Hematopoietic multipotent progenitor cell treated with erythropoietin and hydrocortisone succinate and interleukin-3 and kit ligand, for 15 days (in vitro differentiated cells): ENCODE results near the gene SLC48A1.
"Not testable (repeated sequence)": the region's sequence is repeated elsewhere in the genome, so short reads cannot be mapped to it uniquely, and the experiment has no call there.

ENCODE experiments used
- DNase-seq: peaks from one replicate; pipeline ENCODE4 v3.0.0-alpha.2; 2015; ENCODE audit warnings: low spot score

SLC48A1 gene

GRCh38 chr12:47811581-47812484 lies 38.8 kb downstream of the SLC48A1 start:
- no peak for DNase-seq

GRCh38 chr12:47812797-47813510 lies 39.9 kb downstream of the SLC48A1 start:
- peak; percentile 50 for DNase-seq

DNA sequence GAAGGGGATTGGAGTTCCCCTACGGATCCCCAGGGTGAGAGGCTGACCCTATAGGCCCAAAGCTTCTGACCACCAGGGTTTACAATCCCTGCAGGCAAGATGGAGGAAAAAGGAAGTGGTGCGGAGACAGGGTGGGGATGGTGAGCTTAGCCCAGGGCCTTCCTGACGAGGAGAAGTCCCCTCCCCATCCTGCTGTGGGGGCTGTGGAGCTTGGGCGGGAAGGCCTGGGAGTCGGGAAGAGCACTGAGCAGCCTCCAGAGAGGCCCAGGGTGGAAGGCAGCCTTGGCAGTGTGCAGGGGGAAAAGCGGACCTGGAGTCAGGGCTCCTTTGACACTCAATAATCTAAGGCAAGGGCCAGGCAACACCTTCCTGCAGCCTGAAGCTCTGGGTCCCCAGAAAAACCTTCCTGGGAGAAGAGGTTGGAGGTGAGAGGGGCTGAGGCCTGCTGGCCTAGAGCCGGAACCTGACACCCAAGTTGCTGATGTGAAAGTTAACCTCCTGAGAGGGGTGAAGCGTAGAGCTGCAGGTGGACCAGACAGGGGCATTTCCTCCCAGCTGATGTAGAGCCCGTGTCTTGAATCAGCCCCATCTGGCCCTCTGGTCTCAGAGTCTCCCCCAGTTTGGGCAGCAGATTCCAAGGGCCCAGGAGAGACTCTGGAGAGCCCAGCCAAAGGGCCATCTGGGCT lies 40.6 kb downstream of the SLC48A1 start:
- DNase-seq: no peak

- DNase-seq: no peak
Measured at GRCh38 chr12:47814539-47815170, 41.6 kb downstream of the SLC48A1 start.

DNA sequence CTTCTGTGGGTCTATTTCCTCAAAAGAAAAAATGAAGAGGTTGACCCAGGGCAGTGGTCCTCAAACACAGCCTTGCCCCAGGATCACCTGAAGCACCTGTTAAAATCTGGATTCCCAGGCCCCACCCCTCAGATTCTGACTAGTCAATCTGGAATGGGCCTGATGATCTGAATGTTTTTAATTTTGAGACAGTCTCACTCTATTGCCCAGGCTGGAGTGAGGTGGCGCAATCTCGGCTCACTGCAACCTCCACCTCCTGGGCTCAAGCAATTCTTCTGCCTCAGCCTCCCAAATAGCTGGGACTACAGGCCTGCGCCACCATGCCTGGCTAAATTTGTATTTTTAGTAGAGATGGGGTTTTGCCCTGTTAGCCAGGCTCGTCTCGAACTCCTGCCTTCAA lies 42.4 kb downstream of the SLC48A1 start:
- not testable (repeated sequence) for DNase-seq

DNA sequence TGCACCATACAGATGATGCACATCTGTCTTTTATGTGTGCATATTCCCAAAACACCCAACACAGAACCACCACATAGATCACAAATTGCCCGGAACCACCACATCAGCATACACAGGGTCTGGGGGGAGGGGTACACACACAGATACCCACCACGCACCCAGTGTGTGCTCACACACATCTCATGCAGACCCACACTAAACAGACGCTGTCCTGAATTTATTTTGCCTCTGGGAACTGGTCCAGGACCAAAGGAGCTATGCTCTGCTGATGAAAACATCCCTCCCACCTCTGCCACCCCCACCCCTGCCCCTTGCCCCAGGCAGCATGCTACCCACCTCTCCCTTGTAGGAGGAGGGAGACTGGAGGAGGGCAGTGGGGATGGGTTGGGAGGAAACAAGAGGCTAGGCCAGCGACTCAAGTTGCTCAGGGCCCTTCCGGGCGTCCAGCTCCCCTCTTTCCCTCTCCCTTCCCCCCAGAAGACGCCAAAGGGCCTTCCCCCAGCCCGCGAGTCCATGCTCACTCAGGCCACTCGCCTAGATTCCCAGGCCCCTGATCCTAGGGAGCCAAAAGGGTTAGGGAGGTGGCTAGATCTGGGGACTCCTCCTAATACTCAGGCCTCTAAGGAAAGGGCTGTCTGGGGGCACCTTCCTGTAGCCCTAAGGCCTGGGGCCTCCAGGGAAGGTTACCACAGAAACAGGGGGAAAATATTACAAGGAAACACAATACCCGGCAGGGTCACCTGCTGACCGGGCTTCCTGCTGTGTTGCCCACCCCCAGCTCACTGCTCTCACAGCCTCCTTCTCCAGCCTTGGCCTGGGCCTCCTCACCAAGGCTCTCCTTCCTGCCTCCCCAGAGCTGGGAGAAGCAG lies 43.6 kb downstream of the SLC48A1 start:
- DNase-seq: no peak

GRCh38 chr12:47817272-47818006 lies 44.4 kb downstream of the SLC48A1 start:
- no peak for DNase-seq

DNA sequence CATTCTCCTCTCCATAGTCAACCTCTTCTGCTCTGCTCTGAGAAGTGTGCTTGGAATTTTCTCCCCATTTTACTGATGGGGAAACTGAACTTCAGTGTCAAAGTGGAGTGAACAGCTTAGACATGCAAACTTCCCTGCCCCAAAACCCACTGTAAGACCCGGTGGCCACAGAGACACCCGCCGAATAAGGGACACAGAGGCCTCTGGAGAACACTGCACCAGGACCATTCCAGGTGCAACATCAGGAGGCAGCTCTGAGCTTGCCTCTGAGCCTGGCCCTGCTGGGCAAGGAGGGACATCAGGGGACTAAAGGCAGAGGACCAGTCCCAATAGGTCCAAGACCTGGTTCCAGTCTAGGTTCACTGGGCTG lies 45.0 kb downstream of the SLC48A1 start:
- DNase-seq: no peak

- DNase-seq: no peak
Measured at GRCh38 chr12:47818467-47819137, 45.6 kb downstream of the SLC48A1 start.

- DNase-seq: no peak
Measured at GRCh38 chr12:47819138-47819895, 46.3 kb downstream of the SLC48A1 start.

DNA sequence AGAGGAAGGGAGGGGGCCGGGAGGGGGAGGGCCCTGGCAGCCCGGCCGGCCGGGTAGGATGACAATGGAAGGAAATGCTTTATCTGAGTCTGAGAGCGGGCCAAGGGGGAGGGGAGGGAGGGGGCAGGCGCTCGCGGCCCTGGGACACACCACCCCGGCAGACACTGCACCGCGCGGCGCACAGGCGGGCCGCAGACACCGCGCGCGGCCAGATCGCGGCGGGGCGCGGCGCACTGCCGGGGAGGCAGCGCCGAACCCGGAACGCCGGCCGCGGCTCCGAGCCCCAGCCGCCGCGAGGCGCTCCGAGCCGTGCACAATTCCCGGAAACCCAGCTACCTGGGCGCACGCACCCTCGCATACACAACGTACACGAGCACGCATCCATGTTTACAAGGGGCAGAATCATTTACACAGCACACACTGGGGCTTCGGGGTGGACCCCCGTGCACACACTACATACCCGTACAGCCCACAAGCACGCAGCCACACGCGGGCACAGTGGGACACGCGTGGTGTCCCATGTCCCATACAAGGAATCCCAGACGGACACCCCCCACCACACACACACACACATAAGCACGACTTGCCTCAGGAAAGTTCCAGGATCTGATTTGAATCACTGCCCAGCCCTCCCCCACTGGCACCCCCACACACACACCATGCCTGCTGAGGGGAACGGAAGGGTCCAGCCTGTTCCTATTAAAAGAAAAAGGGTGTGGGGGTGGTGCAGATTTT lies 47.0 kb downstream of the SLC48A1 start, which contains the start of gene HDAC7:
TSS of gene HDAC7 (minus strand) at position 8 of the 735 bp plus-strand sequence. CDS start 118 bp downstream, outside the sequence.
- DNase-seq: peak; percentile 42

DNA sequence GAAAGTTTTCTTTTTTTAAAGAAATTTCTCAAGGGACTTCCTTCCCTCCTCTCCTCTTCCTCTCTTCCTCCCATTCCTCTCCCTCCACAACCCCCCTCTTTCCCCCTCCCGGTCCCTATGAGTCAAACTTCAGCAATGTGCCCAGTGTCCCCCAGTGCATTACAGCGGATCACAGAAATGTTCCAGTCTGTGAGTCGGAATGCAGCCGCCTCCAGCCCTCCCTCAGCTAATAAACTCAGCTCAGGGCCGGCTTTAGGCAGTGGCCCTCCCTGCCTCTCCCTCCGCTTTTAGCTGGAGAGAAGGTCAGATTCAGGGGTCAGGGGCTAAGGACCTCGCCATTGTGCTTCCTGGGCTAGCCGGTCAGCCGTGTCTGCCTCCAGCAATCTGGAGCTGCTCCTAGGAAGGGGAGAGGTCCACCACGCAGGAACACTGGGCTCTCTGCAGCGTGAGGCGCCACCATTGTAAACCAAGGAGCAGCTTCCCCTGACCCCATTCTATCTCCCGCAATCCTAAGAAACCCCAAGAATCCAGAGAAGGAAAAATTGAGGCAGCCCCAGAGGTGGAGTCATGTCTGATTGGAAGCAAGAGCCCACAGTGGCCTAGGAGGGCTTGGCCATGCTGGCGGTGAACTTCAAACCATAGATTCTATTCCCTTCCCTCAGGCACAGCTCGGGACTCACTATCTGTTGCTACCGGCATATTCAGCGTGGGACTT lies 47.8 kb downstream of the SLC48A1 start:
- no peak for DNase-seq

DNA sequence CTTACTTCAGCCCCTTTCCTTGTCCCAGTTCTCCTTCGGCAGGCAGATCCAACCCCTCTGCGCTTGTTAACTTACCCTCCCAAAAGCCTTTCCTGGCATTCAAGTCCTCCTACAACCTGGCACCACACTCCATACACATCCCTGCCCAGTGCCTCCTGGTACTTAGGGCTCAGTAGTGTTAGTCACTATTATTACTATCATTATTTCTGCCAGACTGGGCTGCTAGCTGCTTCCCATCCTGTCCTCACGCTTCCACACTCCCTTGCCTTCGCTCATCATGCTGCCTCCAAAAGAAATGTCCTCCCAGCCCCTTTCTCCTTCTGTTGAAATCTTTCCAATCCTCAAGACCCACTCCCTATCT lies 48.3 kb downstream of the SLC48A1 start:
- DNase-seq: no peak

- DNase-seq: no peak
Measured at GRCh38 chr12:47822401-47822800, 49.4 kb downstream of the SLC48A1 start.

GRCh38 chr12:47822863-47823262 lies 49.8 kb downstream of the SLC48A1 start:
- no peak for DNase-seq

GRCh38 chr12:47823422-47824086 lies 50.5 kb downstream of the SLC48A1 start:
- DNase-seq: no peak

DNA sequence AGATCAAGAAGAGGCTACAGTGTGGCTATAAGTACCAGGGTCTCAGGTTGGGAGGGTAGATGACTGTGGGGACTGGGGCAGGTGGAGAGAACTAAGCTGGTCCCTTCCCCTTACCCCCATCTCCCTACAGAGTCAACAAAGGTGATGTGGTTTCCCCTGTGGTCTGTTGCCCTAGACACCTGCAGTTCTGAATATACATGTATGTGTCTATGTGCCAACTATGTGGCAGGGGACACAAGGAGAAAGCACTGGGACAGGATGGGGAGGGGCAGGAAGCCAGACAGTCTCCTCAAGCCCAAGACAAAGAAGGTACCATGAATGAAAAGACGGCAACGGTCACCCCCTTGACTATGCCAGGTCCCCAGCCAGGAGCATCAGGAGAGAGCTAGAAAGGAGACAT lies 51.2 kb downstream of the SLC48A1 start:
- DNase-seq: no peak
